HepG2 (cell line): ENCODE measurements around the gene PPP2R2C. TPM values are rescaled to one million over a fixed set of nuclear protein-coding genes. Genes with fewer than 3 reads are reported as not detected.
A peak's percentile ranks its signal among the peaks of the same experiment; 100 is the strongest.

ENCODE experiments used
- ATF4 ChIP-seq, 2 experiments: fragments of 450-650 bp in 1 of 2; sonication (generic) in 1 of 2; formaldehyde crosslinking; IDR thresholded peaks; 2 replicates each; pipeline versions ENCODE4 v1.5.0 to v1.8.0; 2020 to 2022; ENCODE audit warnings: mild to moderate bottlenecking in 1 of 2, missing genetic modification reagents in 1 of 2
- CC2D1A ChIP-seq: sonication (generic); formaldehyde crosslinking; IDR thresholded peaks from 2 replicates; pipeline ENCODE4 v1.8.1; 2023; ENCODE audit warnings: mild to moderate bottlenecking, missing genetic modification reagents
- CREM ChIP-seq, 2 experiments: sonication (generic) in 1 of 2; formaldehyde crosslinking in 1 of 2; IDR thresholded peaks; 2 replicates each; pipeline versions ENCODE4 v1.4.0 to v1.6.1; 2016 to 2020; ENCODE audit warnings: antibody characterized with exemption in 1 of 2, mild to moderate bottlenecking in 1 of 2, missing genetic modification reagents in 1 of 2
- ETS1 ChIP-seq: sonication (generic); formaldehyde crosslinking; IDR thresholded peaks from 2 replicates; pipeline ENCODE4 v1.4.0; 2020; ENCODE audit warnings: missing genetic modification reagents
- HMGA1 ChIP-seq: sonication (generic); formaldehyde crosslinking; conservative IDR thresholded peaks from 2 replicates; pipeline ENCODE4 v1.4.0; 2020; ENCODE audit warnings: missing genetic modification reagents
- HOXA9 ChIP-seq: sonication (generic); formaldehyde crosslinking; IDR thresholded peaks from 2 replicates; pipeline ENCODE4 v1.8.1; 2022; ENCODE audit warnings: missing genetic modification reagents, mild to moderate bottlenecking, moderate library complexity, borderline replicate concordance
- MED8 ChIP-seq: sonication (generic); formaldehyde crosslinking; IDR thresholded peaks from 2 replicates; pipeline ENCODE4 v1.8.1; 2023; ENCODE audit warnings: mild to moderate bottlenecking, missing genetic modification reagents; ENCODE audit not compliant: insufficient replicate concordance
- NFKBIZ ChIP-seq: IDR thresholded peaks from 2 replicates; pipeline ENCODE4 v1.6.1; 2018; ENCODE audit warnings: missing genetic modification reagents, missing compliant biosample characterization
- PBX3 ChIP-seq: sonication (generic); formaldehyde crosslinking; IDR thresholded peaks from 2 replicates; pipeline ENCODE4 v1.8.1; 2023; ENCODE audit warnings: missing genetic modification reagents, inconsistent platforms, borderline replicate concordance
- PITX1 ChIP-seq: sonication (generic); formaldehyde crosslinking; IDR thresholded peaks from 2 replicates; pipeline ENCODE4 v1.5.1; 2020; ENCODE audit warnings: mild to moderate bottlenecking, missing genetic modification reagents
- SP4 ChIP-seq: sonication (generic); formaldehyde crosslinking; IDR thresholded peaks from 2 replicates; pipeline ENCODE4 v1.8.1; 2023; ENCODE audit warnings: mild to moderate bottlenecking, missing genetic modification reagents
- TGIF2 ChIP-seq: IDR thresholded peaks from 2 replicates; pipeline ENCODE4 v1.6.1; 2016; ENCODE audit warnings: control low read depth, missing compliant biosample characterization
- WIZ ChIP-seq: sonication (generic); formaldehyde crosslinking; IDR thresholded peaks from 2 replicates; pipeline ENCODE4 v1.5.1; 2020; ENCODE audit warnings: mild to moderate bottlenecking, missing genetic modification reagents
- ZBTB39 ChIP-seq: sonication (generic); formaldehyde crosslinking; IDR thresholded peaks from 2 replicates; pipeline ENCODE4 v1.5.0; 2020; ENCODE audit warnings: missing genetic modification reagents
- ZBTB7B ChIP-seq: sonication (generic); formaldehyde crosslinking; IDR thresholded peaks from 2 replicates; pipeline ENCODE4 v1.4.0; 2020; ENCODE audit warnings: missing genetic modification reagents
- ZNF564 ChIP-seq: sonication (generic); formaldehyde crosslinking; IDR thresholded peaks from 2 replicates; pipeline ENCODE4 v1.8.1; 2023; ENCODE audit warnings: mild to moderate bottlenecking, missing genetic modification reagents
- ZNF569 ChIP-seq: sonication (generic); formaldehyde crosslinking; IDR thresholded peaks from 2 replicates; pipeline ENCODE4 v1.5.0; 2020; ENCODE audit warnings: mild to moderate bottlenecking, missing genetic modification reagents, moderate library complexity, borderline replicate concordance
- ZNF792 ChIP-seq: IDR thresholded peaks from 2 replicates; pipeline ENCODE4 v1.6.1; 2016
- polyA plus RNA-seq, 8 experiments: library from polyadenylated mRNA; depleted of rRNA in 3 of 8; stranded (reverse) in 7 of 8; unstranded in 1 of 8; fragments of >200 nt; fragmentation: Illumina TruSeq in 4 of 8; extraction: Trizol in 4 of 8; gene quantifications; 2 replicates each; pipeline versions ENCODE4 v1.2.1 to v1.2.3, GENCODE V29; 2011 to 2016; ENCODE audit warnings: low read depth in 4 of 8, missing spikeins in 1 of 8, mixed read lengths in 1 of 8; ENCODE audit not compliant: insufficient read depth in 1 of 8
- total RNA-seq, 5 experiments: library from RNA; depleted of rRNA; stranded (reverse); fragments of >200 nt; fragmentation: Illumina TruSeq; extraction: Trizol; gene quantifications; 2 replicates each; pipeline ENCODE4 v1.2.3, GENCODE V29; 2016; ENCODE audit warnings: low read depth in 1 of 5
- TF ChIP-seq, protein P1 (sequence below): sonication (generic); formaldehyde crosslinking; IDR thresholded peaks from 2 replicates; pipeline ENCODE4 v1.8.0; 2022; ENCODE audit warnings: missing genetic modification reagents, low read depth, mild to moderate bottlenecking, borderline replicate concordance
- TF ChIP-seq, protein P2 (sequence below): sonication (generic); formaldehyde crosslinking; conservative IDR thresholded peaks from 2 replicates; pipeline ENCODE4 v1.5.0; 2020; ENCODE audit warnings: missing genetic modification reagents
- TF ChIP-seq, protein P3 (sequence below): sonication (generic); formaldehyde crosslinking; IDR thresholded peaks from 2 replicates; pipeline ENCODE4 v1.4.0; 2020; ENCODE audit warnings: mild to moderate bottlenecking, missing genetic modification reagents
- TF ChIP-seq, protein P4 (sequence below): sonication (generic); formaldehyde crosslinking; IDR thresholded peaks from 2 replicates; pipeline ENCODE4 v1.4.0; 2020; ENCODE audit warnings: mild to moderate bottlenecking, low read depth, missing genetic modification reagents

The PPP2R2C gene
- total and polyA plus RNA-seq, 2 of the 13 experiments (the other 11 are each of a cell fraction or from before 2014, with no cell fraction given), result 0.60 to 8.6 TPM

DNA sequence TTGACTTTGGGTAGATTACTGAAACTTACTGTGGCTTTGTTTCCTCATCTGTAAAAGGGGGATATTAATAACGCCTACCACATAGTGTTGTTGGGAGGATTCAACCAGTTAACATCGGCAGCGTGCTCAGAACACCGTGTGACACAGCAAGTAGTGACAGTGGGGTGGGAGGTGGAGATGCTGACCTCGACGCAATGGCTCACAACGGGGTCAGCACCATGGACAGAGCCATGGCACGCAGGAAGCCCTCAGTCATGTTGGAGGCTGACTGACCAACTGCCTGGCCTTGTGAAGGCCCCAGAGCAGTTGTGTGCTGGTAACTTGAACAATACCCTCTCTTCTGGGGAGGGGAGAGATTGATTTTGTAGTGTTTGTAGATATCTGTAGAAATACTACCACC, 109.5 kb downstream of the PPP2R2C start (continued):
- TF ChIP-seq ZBTB7B (CRISPR knock-in tag) (no peak), PBX3 (CRISPR knock-in tag) (peak; percentile 52; the same call in 1 of the 2 replicates), NFKBIZ (CRISPR knock-in tag) (no peak), ZNF569 (CRISPR knock-in tag) (no peak), ZNF792 (CRISPR knock-in tag) (peak; percentile 70; the same call in 1 of the 2 replicates), TGIF2 (CRISPR knock-in tag) (peak; percentile 70; the same call in 1 of the 2 replicates), CC2D1A (CRISPR knock-in tag) (no peak), PITX1 (CRISPR knock-in tag) (no peak), ATF4 (CRISPR knock-in tag; IDR thresholded peaks at IDR 0.05) (no peak), ZNF564 (no peak), HOXA9 (CRISPR knock-in tag) (peak; percentile 32; the same call in 1 of the 2 replicates), ZBTB39 (CRISPR knock-in tag) (no peak), WIZ (peak; percentile 87; the same call in 1 of the 2 replicates), ETS1 (CRISPR knock-in tag) (0 out of 2 replicates have a peak, but pooled peaks have one; percentile 64), CREM (IDR thresholded peaks at IDR 0.05) (no peak), CREM (CRISPR knock-in tag; IDR thresholded peaks at IDR 0.05) (no peak), SP4 (CRISPR knock-in tag) (no peak), MED8 (CRISPR knock-in tag) (no peak), HMGA1 (CRISPR knock-in tag) (no peak)
- TF ChIP-seq, protein P1, sequence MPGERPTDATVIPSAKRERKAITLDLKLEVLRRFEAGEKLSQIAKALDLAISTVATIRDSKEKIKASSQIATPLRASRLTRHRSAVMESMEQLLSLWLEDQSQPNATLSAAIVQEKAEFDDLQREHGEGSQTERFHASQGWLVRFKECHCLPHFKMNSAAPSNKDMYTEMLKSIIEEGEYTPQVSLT (CRISPR knock-in tag), result no peak
- TF ChIP-seq, protein P2, sequence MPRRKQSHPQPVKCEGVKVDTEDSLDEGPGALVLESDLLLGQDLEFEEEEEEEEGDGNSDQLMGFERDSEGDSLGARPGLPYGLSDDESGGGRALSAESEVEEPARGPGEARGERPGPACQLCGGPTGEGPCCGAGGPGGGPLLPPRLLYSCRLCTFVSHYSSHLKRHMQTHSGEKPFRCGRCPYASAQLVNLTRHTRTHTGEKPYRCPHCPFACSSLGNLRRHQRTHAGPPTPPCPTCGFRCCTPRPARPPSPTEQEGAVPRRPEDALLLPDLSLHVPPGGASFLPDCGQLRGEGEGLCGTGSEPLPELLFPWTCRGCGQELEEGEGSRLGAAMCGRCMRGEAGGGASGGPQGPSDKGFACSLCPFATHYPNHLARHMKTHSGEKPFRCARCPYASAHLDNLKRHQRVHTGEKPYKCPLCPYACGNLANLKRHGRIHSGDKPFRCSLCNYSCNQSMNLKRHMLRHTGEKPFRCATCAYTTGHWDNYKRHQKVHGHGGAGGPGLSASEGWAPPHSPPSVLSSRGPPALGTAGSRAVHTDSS (CRISPR knock-in tag), result no peak
- TF ChIP-seq, protein P3, sequence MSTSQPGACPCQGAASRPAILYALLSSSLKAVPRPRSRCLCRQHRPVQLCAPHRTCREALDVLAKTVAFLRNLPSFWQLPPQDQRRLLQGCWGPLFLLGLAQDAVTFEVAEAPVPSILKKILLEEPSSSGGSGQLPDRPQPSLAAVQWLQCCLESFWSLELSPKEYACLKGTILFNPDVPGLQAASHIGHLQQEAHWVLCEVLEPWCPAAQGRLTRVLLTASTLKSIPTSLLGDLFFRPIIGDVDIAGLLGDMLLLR (CRISPR knock-in tag), result no peak
- TF ChIP-seq, protein P4, sequence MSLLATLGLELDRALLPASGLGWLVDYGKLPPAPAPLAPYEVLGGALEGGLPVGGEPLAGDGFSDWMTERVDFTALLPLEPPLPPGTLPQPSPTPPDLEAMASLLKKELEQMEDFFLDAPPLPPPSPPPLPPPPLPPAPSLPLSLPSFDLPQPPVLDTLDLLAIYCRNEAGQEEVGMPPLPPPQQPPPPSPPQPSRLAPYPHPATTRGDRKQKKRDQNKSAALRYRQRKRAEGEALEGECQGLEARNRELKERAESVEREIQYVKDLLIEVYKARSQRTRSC, result no peak
